Osteocyte (in vitro differentiated cells): ENCODE results near the gene ERMARD. TPM values are rescaled to one million over a fixed set of nuclear protein-coding genes. Genes with fewer than 3 reads are reported as not detected.

Source experiments
- DNase-seq: peaks from one replicate; pipeline ENCODE4 v3.0.0; 2021; ENCODE audit warnings: mixed read lengths; ENCODE audit not compliant: unreplicated experiment; ENCODE audit errors: extremely low spot score
- H3K27ac Mint-ChIP-seq: one replicate; pipeline ENCODE4 v1.8.0; 2021; ENCODE audit warnings: mild to moderate bottlenecking, mixed read lengths; ENCODE audit not compliant: unreplicated experiment
- H3K27me3 Mint-ChIP-seq: one replicate; pipeline ENCODE4 v1.8.0; 2021; ENCODE audit warnings: mixed read lengths; ENCODE audit not compliant: unreplicated experiment
- H3K36me3 Mint-ChIP-seq: one replicate; pipeline ENCODE4 v1.8.0; 2021; ENCODE audit warnings: mixed read lengths; ENCODE audit not compliant: unreplicated experiment
- H3K4me1 Mint-ChIP-seq: one replicate; pipeline ENCODE4 v1.8.0; 2021; ENCODE audit warnings: mixed read lengths; ENCODE audit not compliant: unreplicated experiment
- H3K4me3 Mint-ChIP-seq: one replicate; pipeline ENCODE4 v1.8.0; 2021; ENCODE audit warnings: mild to moderate bottlenecking, moderate library complexity, mixed read lengths; ENCODE audit not compliant: unreplicated experiment
- H3K9me3 Mint-ChIP-seq: one replicate; pipeline ENCODE4 v1.8.0; 2021; ENCODE audit warnings: mixed read lengths; ENCODE audit not compliant: unreplicated experiment
- CTCF ChIP-seq: fragments of 200-600 bp; sonication (generic); IDR thresholded peaks from 2 replicates; pipeline ENCODE4 v1.5.0; 2021; ENCODE audit warnings: antibody characterized with exemption, mild to moderate bottlenecking, moderate library complexity
- total RNA-seq: library from RNA; stranded (reverse); gene quantifications from 2 replicates; pipeline ENCODE4 v1.2.1, GENCODE V29; 2021

The ERMARD gene
- total RNA-seq, 1 donor from 2014 or later = 34.6 TPM

DNA sequence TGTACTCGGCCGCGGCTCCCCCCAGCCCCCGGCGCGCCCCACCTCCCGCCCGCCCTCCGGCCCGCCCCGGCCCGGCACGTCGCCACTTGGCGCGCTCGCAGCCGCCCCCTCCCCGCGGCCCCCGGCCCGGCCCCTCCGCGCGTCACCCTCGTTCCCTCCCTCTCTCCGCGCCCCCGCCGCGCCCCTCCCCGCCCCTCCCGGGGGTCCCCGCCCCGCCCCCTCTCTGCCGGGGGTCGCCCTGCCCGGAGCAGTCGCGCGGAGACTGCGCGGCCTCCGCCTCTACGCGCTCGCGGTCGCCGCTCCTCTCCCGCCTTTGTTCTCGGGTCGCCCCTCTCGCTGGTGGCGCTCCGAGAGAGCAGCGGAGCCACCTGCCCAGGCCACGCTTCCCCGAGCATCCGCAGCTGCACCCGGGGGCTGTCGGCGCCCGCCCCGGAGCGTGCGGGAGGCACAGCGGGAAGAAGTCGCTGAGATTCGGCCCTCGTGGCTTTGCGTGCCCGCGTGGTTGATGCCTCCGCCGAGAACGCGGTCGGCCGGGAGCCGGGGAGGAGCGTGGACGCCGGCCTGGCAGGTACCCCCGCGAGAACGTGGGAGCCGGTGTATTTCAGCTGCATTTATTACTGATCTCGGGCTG is 26.8 kb upstream of the ERMARD start, which contains the start of gene PHF10:
PHF10 (minus strand) TSS at position 7 of the 631 bp plus-strand sequence. CDS start 569 bp downstream, outside the sequence.
- peak within 1 kb of the TSS; percentile 91 for H3K4me3 Mint-ChIP-seq
- peak within 1 kb of the TSS; percentile 86 for H3K27ac Mint-ChIP-seq
- no peaks in the 10 kb centered on the region for H3K27me3 Mint-ChIP-seq
- H3K4me1 Mint-ChIP-seq = peaks cover 31% of the 10 kb centered on the region
- DNase-seq = peak; percentile 87
- H3K9me3 Mint-ChIP-seq = no peaks in the 10 kb centered on the region
- no peak for TF ChIP-seq CTCF
- H3K36me3 Mint-ChIP-seq = no peaks in the 10 kb centered on the region

GRCh38 chr6:169725125-169726048 is 26.0 kb upstream of the ERMARD start:
- Mint-ChIP-seq H3K9me3 (no peaks in the 10 kb centered on the region), H3K36me3 (no peaks in the 10 kb centered on the region), H3K27ac (peak overlapping the region; percentile 86), H3K4me1 (peaks cover 28% of the 10 kb centered on the region), H3K27me3 (no peaks in the 10 kb centered on the region), H3K4me3 (peak overlapping the region; percentile 79)
- no peak for DNase-seq
- TF ChIP-seq CTCF = no peak

- no peak for TF ChIP-seq CTCF
- Mint-ChIP-seq H3K4me3 (peak overlapping the region; percentile 79), H3K27me3 (peaks cover 3% of the 10 kb centered on the region), H3K9me3 (no peaks in the 10 kb centered on the region), H3K36me3 (no peaks in the 10 kb centered on the region), H3K27ac (peak overlapping the region; percentile 58), H3K4me1 (peaks cover 27% of the 10 kb centered on the region)
- no peak for DNase-seq
Measured at GRCh38 chr6:169726049-169726400, 25.4 kb upstream of the ERMARD start.

DNA sequence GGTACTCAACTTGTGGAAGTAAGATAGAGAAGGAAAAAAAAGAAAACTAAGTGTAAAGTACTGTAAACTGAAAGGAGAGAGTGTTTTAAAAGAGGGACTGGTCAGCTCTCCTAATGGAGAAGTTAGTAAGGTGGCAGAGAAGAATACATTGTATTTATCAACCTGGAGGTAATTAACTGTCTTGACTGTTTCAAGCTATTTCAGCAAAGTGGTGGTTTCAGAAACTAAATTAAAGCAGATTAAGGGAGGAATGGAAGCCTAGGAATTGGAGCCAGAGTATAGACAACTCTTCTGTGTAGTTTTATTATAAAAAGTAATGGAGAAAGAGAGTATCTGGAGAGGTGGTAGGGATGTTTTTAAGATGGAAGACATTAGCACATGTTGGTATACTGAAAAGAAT is 24.5 kb upstream of the ERMARD start:
- no peaks in the 10 kb centered on the region for H3K9me3 Mint-ChIP-seq
- no peak overlapping the region for H3K27ac Mint-ChIP-seq
- peaks cover 5% of the 10 kb centered on the region for H3K27me3 Mint-ChIP-seq
- H3K36me3 Mint-ChIP-seq = no peaks in the 10 kb centered on the region
- peaks cover 21% of the 10 kb centered on the region for H3K4me1 Mint-ChIP-seq
- no peak for DNase-seq
- H3K4me3 Mint-ChIP-seq = no peak overlapping the region
- TF ChIP-seq CTCF = no peak

DNA sequence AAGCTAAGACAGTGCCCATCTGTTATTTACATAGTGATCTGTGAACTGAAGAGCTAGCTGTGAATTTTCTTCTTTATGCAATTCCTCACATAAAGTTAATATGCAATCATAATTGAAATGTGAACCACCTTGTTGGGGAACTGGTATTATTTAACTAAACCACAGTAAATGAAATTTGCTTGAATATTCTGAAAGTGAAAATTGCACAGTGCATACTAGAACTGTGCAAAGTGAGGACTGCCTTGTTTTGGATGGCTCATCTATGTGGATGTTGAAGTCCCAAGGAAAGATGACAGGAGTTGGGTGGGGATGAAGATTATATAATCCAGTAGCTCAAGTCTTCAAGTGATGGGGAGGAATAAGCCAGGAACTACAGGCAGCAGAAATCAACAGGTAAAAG is 21.5 kb upstream of the ERMARD start:
- no peak for DNase-seq
- H3K27me3 Mint-ChIP-seq = peaks cover 32% of the 10 kb centered on the region
- H3K27ac Mint-ChIP-seq = no peak overlapping the region
- H3K4me1 Mint-ChIP-seq = peaks cover 7% of the 10 kb centered on the region
- H3K9me3 Mint-ChIP-seq = no peaks in the 10 kb centered on the region
- no peak overlapping the region for H3K4me3 Mint-ChIP-seq
- TF ChIP-seq CTCF = no peak
- peaks cover 2% of the 10 kb centered on the region for H3K36me3 Mint-ChIP-seq
